ENCODE results near the gene GET4. TPM values are rescaled to one million over a fixed set of nuclear protein-coding genes. Genes with fewer than 3 reads are reported as not detected.
A peak's percentile ranks its signal among the peaks of the same experiment; 100 is the strongest.

The GET4 gene
- 10 to 100 TPM; 45.2 to 62.0 (median 61.0) TPM for polyA plus RNA-seq (ENCODE audit: insufficient read length in 3 of 3)
- long read RNA-seq, donor 1, full-length matches to known transcripts = 24 of 24 reads
- long read RNA-seq, donor 1, partial matches to known transcripts = 0 of 24 reads
- long read RNA-seq, donor 1, other reads (novel, unspliced or antisense) = 0 of 24 reads
- long read RNA-seq, donor 2, full-length matches to known transcripts = 30 of 30 reads
- long read RNA-seq, donor 2, partial matches to known transcripts = 0 of 30 reads
- long read RNA-seq, donor 2, other reads (novel, unspliced or antisense) = 0 of 30 reads
- long read RNA-seq, donor 3, full-length matches to known transcripts = 9 of 20 reads
- long read RNA-seq, donor 3, partial matches to known transcripts = 11 of 20 reads
- long read RNA-seq, donor 3, other reads (novel, unspliced or antisense) = 0 of 20 reads
- long read RNA-seq, donor 4, full-length matches to known transcripts = 24 of 24 reads
- long read RNA-seq, donor 4, partial matches to known transcripts = 0 of 24 reads
- long read RNA-seq, donor 4, other reads (novel, unspliced or antisense) = 0 of 24 reads
- long read RNA-seq, donor 5, transcript GET4-201 (9 exons, 2,090 nt) = major isoform, 16 of 16 reads
- long read RNA-seq, donor 5, partial matches to known transcripts = 0 of 16 reads
- long read RNA-seq, donor 5, other reads (novel, unspliced or antisense) = 0 of 16 reads
- long read RNA-seq, donor 6, full-length matches to known transcripts = 19 of 19 reads
- long read RNA-seq, donor 6, partial matches to known transcripts = 0 of 19 reads
- long read RNA-seq, donor 6, other reads (novel, unspliced or antisense) = 0 of 19 reads
- long read RNA-seq, donor 7, full-length matches to known transcripts = 31 of 31 reads
- long read RNA-seq, donor 7, partial matches to known transcripts = 0 of 31 reads
- long read RNA-seq, donor 7, other reads (novel, unspliced or antisense) = 0 of 31 reads
- long read RNA-seq, donor 8, transcript GET4-201 (9 exons, 2,090 nt) = major isoform, 6 of 6 reads
- long read RNA-seq, donor 8, partial matches to known transcripts = 0 of 6 reads
- long read RNA-seq, donor 8, other reads (novel, unspliced or antisense) = 0 of 6 reads
- long read RNA-seq, donor 9, full-length matches to known transcripts = 31 of 50 reads
- long read RNA-seq, donor 9, partial matches to known transcripts = 19 of 50 reads
- long read RNA-seq, donor 9, other reads (novel, unspliced or antisense) = 0 of 50 reads
- long read RNA-seq, donor 10, full-length matches to known transcripts = 19 of 19 reads
- long read RNA-seq, donor 10, partial matches to known transcripts = 0 of 19 reads
- long read RNA-seq, donor 10, other reads (novel, unspliced or antisense) = 0 of 19 reads
- long read RNA-seq, donor 11, full-length matches to known transcripts = 14 of 14 reads
- long read RNA-seq, donor 11, partial matches to known transcripts = 0 of 14 reads
- long read RNA-seq, donor 11, other reads (novel, unspliced or antisense) = 0 of 14 reads
- long read RNA-seq, donor 12, full-length matches to known transcripts = 33 of 40 reads
- long read RNA-seq, donor 12, partial matches to known transcripts = 7 of 40 reads
- long read RNA-seq, donor 12, other reads (novel, unspliced or antisense) = 0 of 40 reads
- long read RNA-seq, donor 13, transcript GET4-201 (9 exons, 2,090 nt) = major isoform, 12 of 12 reads
- long read RNA-seq, donor 13, partial matches to known transcripts = 0 of 12 reads
- long read RNA-seq, donor 13, other reads (novel, unspliced or antisense) = 0 of 12 reads
- long read RNA-seq, donor 14, full-length matches to known transcripts = 27 of 40 reads
- long read RNA-seq, donor 14, partial matches to known transcripts = 13 of 40 reads
- long read RNA-seq, donor 14, other reads (novel, unspliced or antisense) = 0 of 40 reads
- long read RNA-seq, donor 15, full-length matches to known transcripts = 30 of 36 reads
- long read RNA-seq, donor 15, partial matches to known transcripts = 6 of 36 reads
- long read RNA-seq, donor 15, other reads (novel, unspliced or antisense) = 0 of 36 reads
- long read RNA-seq, donor 16, full-length matches to known transcripts = 15 of 15 reads
- long read RNA-seq, donor 16, partial matches to known transcripts = 0 of 15 reads
- long read RNA-seq, donor 16, other reads (novel, unspliced or antisense) = 0 of 15 reads

DNA sequence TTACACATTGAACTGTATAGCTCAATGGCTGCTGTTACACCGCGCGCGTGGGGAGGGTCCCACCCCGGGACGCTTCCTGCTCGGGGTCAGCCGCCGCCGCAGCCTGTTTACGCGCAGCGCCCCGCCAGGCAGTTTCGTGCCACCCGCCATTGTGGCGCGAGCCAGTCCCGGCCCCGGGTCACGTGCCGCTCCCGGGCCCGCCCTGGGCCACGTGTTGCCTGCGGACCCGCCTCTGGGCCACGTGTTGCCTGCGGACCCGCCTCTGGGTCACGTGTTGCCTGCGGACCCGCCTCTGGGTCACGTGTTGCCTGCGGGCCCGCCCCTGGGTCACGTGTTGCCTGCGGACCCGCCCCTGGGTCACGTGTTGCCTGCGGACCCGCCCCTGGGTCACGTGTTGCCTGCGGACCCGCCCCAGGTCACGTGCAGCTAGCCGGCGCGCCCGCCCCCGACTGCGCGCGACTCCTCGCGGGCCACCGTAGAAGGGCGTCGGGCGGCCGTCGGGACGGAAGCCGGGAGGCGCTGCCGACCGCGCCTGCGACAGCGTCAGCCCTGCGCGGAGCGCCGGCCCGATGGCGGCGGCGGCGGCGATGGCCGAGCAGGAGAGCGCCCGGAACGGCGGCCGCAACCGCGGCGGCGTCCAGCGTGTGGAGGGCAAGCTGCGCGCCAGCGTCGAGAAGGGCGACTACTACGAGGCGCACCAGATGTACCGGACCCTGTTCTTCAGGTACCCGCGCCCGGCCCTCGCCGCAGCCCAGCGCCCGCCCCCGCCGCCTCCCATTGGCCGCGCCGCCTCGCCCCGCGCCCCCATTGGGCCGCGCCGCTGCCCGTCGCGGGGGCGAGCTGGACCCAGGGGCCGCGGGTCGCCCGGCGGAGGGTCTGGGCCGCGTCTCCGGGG is at the start of gene GET4:
TSS of gene GET4 (plus strand) at position 478 of the 895 bp plus-strand sequence. CDS start at position 570, 92 bp downstream.
- DNase-seq = peak; percentile 94

DNA sequence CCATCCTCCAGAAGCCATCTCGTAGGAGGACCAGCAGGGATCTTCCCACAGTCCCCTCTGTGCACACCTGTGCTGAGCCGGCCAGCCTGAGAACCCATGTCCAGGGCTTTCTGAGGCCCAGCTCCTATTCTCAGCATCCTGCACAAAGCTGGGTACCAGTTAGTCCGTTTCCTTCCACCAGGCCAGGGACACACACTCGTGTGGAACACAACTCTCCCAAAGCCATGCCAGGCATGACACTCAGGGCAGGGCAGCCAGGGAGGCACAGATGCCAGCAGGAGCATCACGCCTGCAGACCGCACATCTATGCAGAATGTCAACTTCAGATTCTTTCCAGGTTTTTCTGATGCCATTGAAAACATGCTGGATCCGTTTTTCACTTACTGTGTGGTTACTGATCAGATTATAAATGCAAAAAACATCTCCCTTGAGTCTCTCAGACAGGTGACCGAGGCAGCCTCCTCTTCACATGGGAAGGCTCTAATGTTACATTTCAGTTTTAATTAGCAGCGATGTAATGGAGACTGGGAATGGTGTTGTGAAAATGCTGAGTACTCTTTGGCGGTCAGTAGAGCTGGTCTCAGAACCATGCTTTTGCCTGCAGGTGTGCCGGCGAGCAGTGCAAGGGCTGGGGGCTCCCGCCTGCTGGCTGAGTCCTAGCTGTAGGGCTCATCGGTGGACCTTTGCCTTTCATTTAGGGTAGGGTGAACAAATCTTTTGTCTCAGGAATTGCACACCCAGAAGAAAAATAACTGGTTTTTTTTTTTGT is 47.4 kb upstream of the GET4 start:
- no peak for DNase-seq

DNA sequence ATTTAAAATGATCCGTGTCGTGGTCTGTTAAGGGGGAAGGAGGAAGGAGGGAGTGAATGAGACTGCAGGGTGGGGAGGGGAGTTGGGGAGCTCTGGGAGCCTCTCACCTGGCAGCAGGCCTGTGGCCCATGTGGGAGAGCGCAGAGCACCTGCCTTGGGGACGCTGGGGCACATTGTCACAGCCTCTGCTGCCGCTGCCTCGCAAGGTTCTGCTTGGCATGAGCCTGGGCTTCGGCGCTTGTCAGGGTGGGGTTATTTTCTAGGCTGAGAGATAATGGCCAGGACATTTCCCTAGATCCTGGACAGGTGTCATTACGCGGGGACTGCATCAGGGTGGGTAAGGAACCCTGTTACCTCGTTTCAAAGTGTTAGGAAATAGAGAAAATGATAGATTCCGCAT is 46.3 kb upstream of the GET4 start:
- no peak for DNase-seq

DNA sequence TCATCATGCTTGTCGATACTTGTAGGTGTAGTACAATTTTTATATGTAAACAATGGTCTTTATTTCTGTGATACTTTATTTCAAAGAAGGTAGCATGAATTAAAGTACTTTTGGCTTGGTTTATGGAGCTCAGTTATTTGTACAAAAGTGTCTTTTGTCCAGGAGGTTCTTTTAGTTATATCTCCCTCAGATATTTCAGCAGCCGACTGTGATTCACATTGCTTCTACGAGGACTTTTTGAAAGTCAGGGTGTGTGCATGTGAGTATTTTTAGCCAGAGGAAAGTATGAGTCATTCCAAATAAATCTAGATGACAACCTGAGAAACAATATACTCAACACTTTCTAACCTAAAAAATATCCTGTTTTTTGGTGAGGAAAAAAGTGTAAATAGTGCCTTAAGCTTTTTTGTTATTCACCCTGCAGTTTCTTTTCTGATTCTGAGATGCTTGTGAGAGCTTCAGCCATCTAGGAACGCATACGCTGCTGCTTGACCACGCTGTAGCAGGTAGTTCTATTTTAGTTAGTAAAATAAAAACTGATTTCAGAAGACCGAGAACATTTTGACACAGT is 44.7 kb upstream of the GET4 start:
- DNase-seq = peak; percentile 69

DNA sequence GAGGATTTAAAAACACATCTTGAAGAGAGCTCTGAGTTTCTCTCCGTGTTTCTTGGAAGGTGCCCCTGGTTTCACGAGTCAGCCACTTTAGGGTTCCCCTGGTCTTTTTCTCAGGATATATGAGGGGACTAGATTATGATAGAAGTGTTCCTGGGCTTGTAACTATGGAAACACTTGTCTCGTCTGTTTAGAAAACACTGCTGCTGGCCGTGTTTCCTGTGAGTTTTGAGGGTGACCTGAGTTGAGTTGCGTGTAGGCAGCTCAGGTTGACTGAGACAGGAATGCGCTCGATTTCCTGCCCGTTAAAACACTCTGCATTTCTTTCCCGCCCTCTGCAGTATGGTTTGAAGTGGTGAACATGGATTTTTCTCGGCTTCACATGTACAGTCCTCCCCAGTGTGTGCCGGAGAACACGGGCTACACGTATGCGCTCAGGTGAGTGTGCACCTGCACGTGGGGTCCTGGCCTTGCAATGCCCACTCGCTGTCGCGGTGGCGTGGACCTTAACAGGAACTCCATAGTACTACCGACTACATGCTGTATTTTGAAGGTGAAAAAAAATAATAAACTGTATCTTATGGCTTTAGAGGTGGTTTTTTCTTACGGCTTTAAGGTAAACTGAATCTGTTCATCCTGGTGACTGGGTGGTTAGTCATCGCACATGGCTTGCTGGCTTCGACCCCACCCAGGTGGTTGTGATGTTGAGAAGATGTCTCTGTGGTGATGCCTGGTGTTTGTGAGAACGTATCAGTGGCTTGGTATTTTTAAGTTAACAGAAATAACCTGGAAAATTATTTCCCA is 44.0 kb upstream of the GET4 start, which contains the start of gene SUN1:
TSS of gene SUN1 (plus strand) at position 310 of the 801 bp plus-strand sequence. CDS start at position 359, 49 bp downstream.
- peak; percentile 69 for DNase-seq

DNA sequence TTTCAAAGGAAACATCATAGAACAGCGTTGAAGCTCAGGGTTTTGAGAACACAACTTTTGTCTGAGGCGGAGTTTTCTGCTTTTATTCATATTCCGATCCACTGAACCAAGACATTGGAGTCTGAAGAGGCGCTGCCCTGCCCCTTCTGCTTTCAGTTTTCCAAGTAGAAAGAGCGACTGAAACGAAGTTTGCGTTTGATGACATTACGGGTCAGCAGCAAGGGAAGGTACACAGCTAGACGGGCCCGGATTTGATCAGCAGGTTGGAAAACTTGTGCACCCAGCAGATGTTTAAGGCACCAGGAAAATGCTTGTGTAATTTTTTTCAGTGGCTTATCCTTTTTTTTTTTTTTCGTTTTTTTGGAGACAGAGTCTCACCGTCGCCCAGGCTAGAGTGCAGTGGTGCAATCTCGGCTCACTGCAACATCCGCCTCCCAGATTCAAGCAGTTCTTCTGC is 43.4 kb upstream of the GET4 start:
- no peak for DNase-seq

- DNase-seq = no peak
These were observed 42.6 kb upstream of the GET4 start for GRCh38 chr7:833601-834258.

DNA sequence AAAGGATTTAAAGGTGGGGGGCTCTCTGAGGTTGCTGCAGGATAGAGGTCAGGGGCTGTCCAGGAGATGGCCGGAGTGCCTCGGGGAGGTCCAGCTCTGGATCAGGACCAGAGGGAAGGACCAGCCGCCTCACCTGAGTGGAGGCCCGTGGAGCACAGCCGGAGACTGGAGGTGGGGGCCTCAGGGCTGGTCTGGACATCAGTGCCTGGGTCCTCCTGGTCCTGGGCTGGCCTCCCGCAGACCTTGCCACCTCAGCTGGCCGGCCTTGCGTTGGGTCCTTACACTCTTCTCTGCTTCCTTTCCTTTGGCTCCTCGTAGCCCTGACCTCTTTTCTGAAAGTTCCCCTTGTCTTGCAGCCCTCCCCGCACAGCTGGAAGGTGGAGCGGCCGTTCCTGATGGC is 42.1 kb upstream of the GET4 start:
- no peak for DNase-seq

DNA sequence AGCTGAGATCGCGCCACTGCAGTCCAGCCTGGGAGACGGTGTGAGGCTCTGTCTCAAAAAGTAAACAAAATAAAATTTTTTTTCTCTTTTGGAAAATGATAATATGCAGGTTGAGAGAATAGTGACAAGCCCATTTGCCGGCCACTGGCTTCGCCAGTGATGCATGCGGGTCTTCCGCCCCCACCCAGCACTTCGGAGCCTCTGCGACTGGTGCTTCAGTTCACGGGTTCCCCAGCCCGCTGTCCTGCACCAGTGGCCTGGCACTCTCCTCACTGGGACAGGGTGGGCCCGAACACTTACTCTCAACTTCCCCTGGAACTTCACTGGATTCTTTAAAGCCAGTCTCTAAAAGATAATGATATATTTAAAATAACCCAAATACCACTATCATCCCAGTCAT is 41.3 kb upstream of the GET4 start:
- no peak for DNase-seq

- DNase-seq = peak; percentile 58
These were observed 40.6 kb upstream of the GET4 start for GRCh38 chr7:835485-836401.

GRCh38 chr7:836429-836828 is 39.9 kb upstream of the GET4 start:
- DNase-seq = no peak

DNA sequence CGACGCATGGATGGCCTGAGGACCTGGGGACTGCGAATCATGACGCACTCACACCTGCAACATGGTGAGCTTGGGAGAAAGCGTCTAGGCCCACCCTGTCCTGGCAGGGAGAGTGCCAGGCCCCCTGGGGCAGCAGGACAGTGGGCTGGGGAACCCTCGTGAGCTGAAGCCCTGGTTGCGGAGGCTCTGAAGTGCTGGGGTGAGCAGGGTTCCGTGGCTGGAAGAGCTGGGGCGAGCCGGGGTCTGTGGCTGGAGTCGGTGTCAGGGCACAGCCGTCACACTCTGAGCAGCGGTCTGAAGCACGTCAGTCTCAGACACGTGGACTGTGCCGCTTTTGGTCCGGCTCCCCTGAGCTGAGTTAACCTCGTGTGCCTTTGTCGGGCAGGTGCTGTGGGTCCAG is 39.4 kb upstream of the GET4 start:
- no peak for DNase-seq

DNA sequence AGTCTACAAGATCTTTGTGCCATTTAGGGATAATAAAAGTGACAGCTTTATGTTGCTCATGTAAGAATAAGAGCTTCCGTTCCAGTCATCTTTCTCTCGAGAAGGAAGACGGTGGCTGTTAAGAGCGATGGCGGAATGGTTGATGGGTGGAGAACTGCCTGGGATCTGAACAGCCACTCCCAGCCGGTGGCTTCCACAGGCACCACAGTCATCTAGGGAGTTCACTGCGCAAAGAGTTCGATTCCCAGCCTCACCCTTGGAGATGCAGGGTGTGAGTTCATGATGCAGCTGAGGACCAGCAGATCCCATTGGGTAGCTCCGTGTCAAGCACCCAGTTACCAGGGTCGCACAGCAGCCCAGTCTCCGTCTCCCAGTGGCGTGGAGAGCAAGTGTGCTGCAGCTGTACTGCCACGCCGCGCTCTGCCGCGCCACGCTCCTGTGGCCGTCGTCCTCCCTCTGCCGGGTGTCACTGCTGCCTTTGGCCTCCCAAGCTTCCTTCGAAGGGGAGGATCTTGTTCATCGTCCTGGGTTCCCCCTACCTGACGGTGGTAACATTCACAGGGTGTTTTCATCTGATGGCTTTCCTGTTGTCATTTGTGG is 36.3 kb upstream of the GET4 start:
- DNase-seq = no peak

GRCh38 chr7:841943-842342 is 34.4 kb upstream of the GET4 start:
- no peak for DNase-seq
